ELR (cell line): ENCODE results near the gene ANKRD22.

Experiments
- DNase-seq: peaks from one replicate; pipeline ENCODE4 v3.0.0-alpha.2; 2015; ENCODE audit warnings: low read depth

The ANKRD22 gene

GRCh38 chr10:88800152-88801125 is 51.2 kb downstream of the ANKRD22 start:
- no peak for DNase-seq

- DNase-seq: no peak
Measured at GRCh38 chr10:88794731-88795130, 56.9 kb downstream of the ANKRD22 start.

GRCh38 chr10:88793712-88794299 is 57.8 kb downstream of the ANKRD22 start:
- DNase-seq: peak; percentile 61

GRCh38 chr10:88792661-88793060 is 59.0 kb downstream of the ANKRD22 start:
- DNase-seq: peak; percentile 60

GRCh38 chr10:88791924-88792323 is 59.7 kb downstream of the ANKRD22 start:
- DNase-seq: peak; percentile 56

- DNase-seq: no peak
Measured at GRCh38 chr10:88788924-88789323, 62.7 kb downstream of the ANKRD22 start.

GRCh38 chr10:88787463-88787862 is 64.2 kb downstream of the ANKRD22 start:
- DNase-seq: no peak

GRCh38 chr10:88786032-88786770 is 65.4 kb downstream of the ANKRD22 start:
- no peak for DNase-seq

- peak; percentile 32 for DNase-seq
Measured at GRCh38 chr10:88783724-88784123, 67.9 kb downstream of the ANKRD22 start.

- no peak for DNase-seq
Measured at GRCh38 chr10:88782222-88782621, 69.4 kb downstream of the ANKRD22 start.

GRCh38 chr10:88781206-88781605 is 70.4 kb downstream of the ANKRD22 start:
- DNase-seq: no peak
